Muscle layer of duodenum (tissue), 2 donors: ENCODE data around the gene EXOSC10.

Source experiments
- H3K27ac ChIP-seq: one replicate; pipeline ENCODE4 v1.7.0; 2013; ENCODE audit warnings: mild to moderate bottlenecking, low read length
- H3K27me3 ChIP-seq: one replicate; pipeline ENCODE4 v1.7.0; 2013; ENCODE audit warnings: low read depth, mild to moderate bottlenecking, control low read depth, low read length
- H3K36me3 ChIP-seq, 2 donors: one replicate each; pipeline ENCODE4 v1.7.0; 2013; ENCODE audit warnings: low read length in 2 of 2, control low read depth in 1 of 2, mild to moderate bottlenecking in 1 of 2; ENCODE audit not compliant: insufficient read depth in 2 of 2, control insufficient read depth in 1 of 2
- H3K4me1 ChIP-seq, 2 donors: one replicate each; pipeline ENCODE4 v1.7.0; 2013; ENCODE audit warnings: low read length in 2 of 2, mild to moderate bottlenecking in 2 of 2, control low read depth in 1 of 2, moderate library complexity in 1 of 2; ENCODE audit not compliant: insufficient read depth in 2 of 2, control insufficient read depth in 1 of 2
- H3K4me3 ChIP-seq, 2 donors: one replicate each; pipeline ENCODE4 v1.7.0; 2013; ENCODE audit warnings: low read length in 2 of 2, low read depth in 1 of 2, mild to moderate bottlenecking in 1 of 2
- H3K9me3 ChIP-seq, 2 donors: one replicate each; pipeline ENCODE4 v1.7.0; 2013; ENCODE audit warnings: low read length in 2 of 2, control low read depth in 1 of 2, mild to moderate bottlenecking in 1 of 2; ENCODE audit not compliant: control insufficient read depth in 1 of 2
- donor health status: healthy.

Gene EXOSC10

DNA sequence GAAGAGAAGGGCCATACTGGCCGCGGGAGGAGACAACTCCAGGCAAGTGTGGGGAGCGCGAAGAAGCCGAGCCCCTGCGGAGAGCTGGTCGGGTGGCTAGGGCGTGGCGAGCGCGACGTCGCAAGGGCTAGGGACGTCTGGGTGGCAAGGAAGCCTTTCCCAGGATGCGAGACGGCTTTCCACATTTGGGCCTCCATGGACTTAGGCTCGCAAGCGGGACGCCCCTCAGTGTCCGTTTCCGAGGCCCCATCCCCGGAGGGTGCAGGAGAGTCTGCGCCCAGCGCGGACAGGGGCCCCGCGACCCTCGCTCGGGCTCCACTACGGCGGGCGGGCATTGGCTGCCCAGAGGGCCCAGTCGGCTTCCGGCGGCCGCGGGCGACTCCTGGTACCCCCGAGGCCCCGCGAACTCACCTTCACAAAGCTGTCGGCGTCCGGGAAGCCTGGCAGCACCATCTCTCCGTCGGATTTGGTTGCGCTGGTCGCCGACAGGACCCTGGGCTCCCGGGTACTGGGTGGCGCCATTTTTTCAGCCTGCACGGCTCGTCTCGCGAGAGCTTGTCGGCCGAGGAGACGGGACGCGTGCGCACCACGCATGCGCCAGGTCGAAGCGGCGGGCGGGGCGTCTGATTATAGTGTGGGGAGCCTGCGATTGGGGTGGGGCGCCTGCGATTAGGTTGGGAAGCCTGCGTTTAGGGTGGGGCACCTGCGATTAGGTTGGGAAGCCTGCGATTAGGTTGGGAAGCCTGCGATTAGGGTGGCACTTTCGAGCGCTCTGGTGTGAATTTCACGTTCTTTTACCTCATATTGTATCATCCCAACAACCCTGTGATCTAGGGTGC lies at the start of gene EXOSC10:
Gene EXOSC10 (minus strand): TSS at position 560 of the 839 bp plus-strand sequence. CDS start 38 bp downstream, at position 522.
- peaks cover 4 to 16% of the 10 kb centered on the region in 2 donors for H3K36me3 ChIP-seq
- no peaks in the 10 kb centered on the region for H3K9me3 ChIP-seq
- peak within 1 kb of the TSS; percentile 86 to 100 for H3K4me3 ChIP-seq
- peak within 1 kb of the TSS; percentile 47 for H3K27ac ChIP-seq
- H3K27me3 ChIP-seq, result no peaks in the 10 kb centered on the region
- H3K4me1 ChIP-seq, result peaks cover 7 to 17% of the 10 kb centered on the region in 2 donors

DNA sequence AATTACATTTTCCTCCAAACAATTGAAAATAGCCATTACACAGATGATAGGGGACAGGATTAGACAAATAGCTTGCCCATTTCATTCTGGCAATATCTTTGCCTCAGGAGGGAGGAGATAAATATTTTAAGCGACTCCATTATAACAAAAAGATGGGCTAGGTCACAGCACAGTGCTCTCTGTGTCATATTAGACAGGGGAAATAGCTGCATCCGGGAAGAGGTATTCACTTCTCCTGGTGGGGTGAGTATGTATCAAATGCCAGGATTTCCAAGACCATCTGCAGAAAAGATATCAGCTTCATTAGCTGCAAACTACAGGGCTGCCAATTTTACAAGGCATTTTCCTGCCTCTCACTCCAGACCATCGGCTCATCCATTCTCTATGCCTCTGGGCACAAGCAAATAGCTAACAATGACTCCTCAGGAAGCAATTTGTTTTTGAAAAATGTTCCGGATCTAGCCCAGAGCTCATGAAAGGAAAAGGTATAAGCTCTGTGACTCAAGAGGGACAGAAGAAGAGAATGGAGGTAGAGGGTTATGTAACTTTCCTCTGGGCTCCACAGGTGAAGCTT lies 47.6 kb upstream of the EXOSC10 start:
- Histone ChIP-seq H3K27ac (no peak overlapping the region), H3K4me3 (no peak overlapping the region), H3K27me3 (no peaks in the 10 kb centered on the region), H3K36me3 (peaks cover 56 to 67% of the 10 kb centered on the region in 2 donors), H3K9me3 (no peaks in the 10 kb centered on the region), H3K4me1 (peaks cover 0 to 26% of the 10 kb centered on the region in 2 donors)

DNA sequence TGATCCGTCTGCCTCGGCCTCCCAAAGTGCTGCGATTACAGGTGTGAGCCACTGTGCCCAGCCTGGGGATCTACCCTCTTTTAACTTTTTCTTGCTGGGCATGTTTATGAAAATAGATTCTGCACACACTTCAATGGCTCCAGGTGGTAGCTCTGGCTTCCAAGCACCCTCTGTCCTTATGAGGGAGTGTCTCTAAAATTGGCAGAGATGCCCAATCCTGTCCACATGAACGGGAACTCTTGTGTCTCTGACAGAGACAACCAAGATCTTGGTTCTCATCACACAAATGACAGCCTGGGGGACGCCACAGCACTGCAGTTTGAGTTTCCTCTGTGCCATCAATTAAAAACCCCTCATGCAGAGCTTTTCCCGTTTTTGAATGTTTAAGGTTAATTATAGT lies 46.1 kb upstream of the EXOSC10 start:
- Histone ChIP-seq H3K36me3 (peaks cover 56 to 67% of the 10 kb centered on the region in 2 donors), H3K9me3 (no peaks in the 10 kb centered on the region), H3K4me3 (no peak overlapping the region), H3K4me1 (peaks cover 0 to 13% of the 10 kb centered on the region in 2 donors), H3K27me3 (no peaks in the 10 kb centered on the region), H3K27ac (no peak overlapping the region)

DNA sequence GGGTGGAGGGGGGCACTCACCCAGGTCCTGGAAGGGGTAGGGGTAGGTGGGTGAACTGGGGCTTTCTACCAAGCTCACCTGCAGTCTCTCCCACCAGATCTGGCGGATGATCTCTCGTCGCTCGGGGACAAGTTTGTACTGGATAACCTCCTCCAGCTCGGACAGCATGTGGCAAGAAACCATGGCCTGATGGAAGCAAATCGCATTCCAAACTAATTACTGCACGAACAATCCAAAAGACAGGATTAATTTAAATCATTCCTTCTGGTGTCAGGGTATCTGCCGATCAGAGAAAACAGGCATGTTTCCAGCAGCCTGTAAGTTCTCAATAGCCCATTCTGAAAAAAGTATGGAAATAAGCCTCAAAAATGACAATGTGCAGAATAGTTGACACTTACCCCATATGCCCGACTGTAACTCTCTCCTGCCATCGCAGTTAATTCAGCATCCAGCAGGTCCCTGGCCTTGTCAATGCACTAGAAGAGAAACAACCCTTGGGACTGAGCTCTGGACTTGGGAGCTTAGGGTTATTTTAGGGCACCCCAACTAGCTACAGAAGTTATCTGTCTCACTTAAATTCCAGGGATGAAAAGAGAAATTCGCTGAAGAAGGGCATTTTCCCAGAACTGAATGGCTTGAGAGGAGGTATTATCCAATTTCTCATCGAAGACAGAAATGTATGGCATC lies 45.0 kb upstream of the EXOSC10 start:
- no peak overlapping the region for H3K4me3 ChIP-seq
- no peaks in the 10 kb centered on the region for H3K9me3 ChIP-seq
- H3K4me1 ChIP-seq, result peaks cover 0 to 6% of the 10 kb centered on the region in 2 donors
- H3K27ac ChIP-seq, result no peak overlapping the region
- peaks cover 53 to 67% of the 10 kb centered on the region in 2 donors for H3K36me3 ChIP-seq
- no peaks in the 10 kb centered on the region for H3K27me3 ChIP-seq

GRCh38 chr1:11143907-11144306 lies 44.2 kb upstream of the EXOSC10 start:
- peaks cover 51 to 67% of the 10 kb centered on the region in 2 donors for H3K36me3 ChIP-seq
- H3K4me3 ChIP-seq, result no peak overlapping the region
- no peak overlapping the region for H3K27ac ChIP-seq
- H3K4me1 ChIP-seq, result peaks cover 0 to 6% of the 10 kb centered on the region in 2 donors
- H3K27me3 ChIP-seq, result no peaks in the 10 kb centered on the region
- no peaks in the 10 kb centered on the region for H3K9me3 ChIP-seq

DNA sequence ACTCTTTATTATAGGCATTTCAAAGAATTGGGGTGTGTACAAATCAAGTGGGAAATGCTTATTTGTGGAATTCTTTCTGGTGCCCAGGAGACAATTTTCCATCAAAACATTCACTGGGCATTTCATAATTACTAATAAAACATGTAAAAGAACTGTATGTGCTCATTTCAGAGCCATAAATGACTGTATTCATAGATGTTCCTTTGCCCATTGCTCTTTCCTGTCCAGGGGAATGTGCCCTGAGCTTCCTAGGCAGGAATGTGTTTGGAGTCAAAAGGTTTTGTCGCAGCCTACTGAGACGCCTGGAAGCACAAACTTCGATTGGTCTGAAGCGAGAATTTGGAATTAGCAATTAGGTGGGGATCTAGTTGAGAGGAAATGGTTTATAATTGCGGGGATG lies 43.7 kb upstream of the EXOSC10 start:
- Histone ChIP-seq H3K27ac (no peak overlapping the region), H3K4me3 (no peak overlapping the region), H3K36me3 (peaks cover 56 to 70% of the 10 kb centered on the region in 2 donors), H3K27me3 (no peaks in the 10 kb centered on the region), H3K9me3 (no peaks in the 10 kb centered on the region), H3K4me1 (peaks cover 0 to 6% of the 10 kb centered on the region in 2 donors)

GRCh38 chr1:11142618-11143391 lies 43.1 kb upstream of the EXOSC10 start:
- Histone ChIP-seq H3K4me3 (no peak overlapping the region), H3K27me3 (no peaks in the 10 kb centered on the region), H3K36me3 (peaks cover 56 to 70% of the 10 kb centered on the region in 2 donors), H3K4me1 (peaks cover 0 to 6% of the 10 kb centered on the region in 2 donors), H3K27ac (no peak overlapping the region), H3K9me3 (no peaks in the 10 kb centered on the region)

GRCh38 chr1:11138952-11139351 lies 39.3 kb upstream of the EXOSC10 start:
- Histone ChIP-seq H3K27me3 (no peaks in the 10 kb centered on the region), H3K9me3 (no peaks in the 10 kb centered on the region), H3K4me3 (no peak overlapping the region), H3K27ac (no peak overlapping the region), H3K36me3 (peaks cover 31 to 42% of the 10 kb centered on the region in 2 donors), H3K4me1 (peaks cover 5% of the 10 kb centered on the region in 2 donors)

GRCh38 chr1:11138029-11138428 lies 38.4 kb upstream of the EXOSC10 start:
- Histone ChIP-seq H3K36me3 (peaks cover 33 to 38% of the 10 kb centered on the region in 2 donors), H3K27me3 (no peaks in the 10 kb centered on the region), H3K4me3 (no peak overlapping the region), H3K9me3 (no peaks in the 10 kb centered on the region), H3K4me1 (peaks cover 4 to 5% of the 10 kb centered on the region in 2 donors), H3K27ac (no peak overlapping the region)

DNA sequence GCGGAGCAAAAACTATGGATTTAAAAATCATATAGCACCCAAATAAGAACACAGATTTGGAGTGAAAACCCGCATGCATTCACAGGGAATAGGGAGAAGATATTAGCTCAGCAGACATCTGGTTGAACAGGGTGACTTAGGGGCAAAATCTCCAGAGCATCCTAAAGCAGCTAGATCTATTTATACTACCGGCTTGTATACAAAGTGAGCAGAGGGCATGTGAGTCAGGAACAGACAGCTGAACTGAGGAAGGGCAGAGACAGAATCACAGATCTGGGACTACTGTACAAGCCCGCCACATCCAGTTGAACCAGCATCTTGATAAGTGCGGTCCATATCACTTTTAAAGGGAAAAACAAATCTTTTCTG lies 35.2 kb upstream of the EXOSC10 start:
- Histone ChIP-seq H3K27ac (no peak overlapping the region), H3K4me1 (peaks cover 4 to 5% of the 10 kb centered on the region in 2 donors), H3K4me3 (no peak overlapping the region), H3K36me3 (peaks cover 57 to 58% of the 10 kb centered on the region in 2 donors), H3K9me3 (no peaks in the 10 kb centered on the region), H3K27me3 (no peaks in the 10 kb centered on the region)
